Upper lobe of right lung (tissue), 1 donor: ENCODE data around the gene IFITM2. TPM values are rescaled to one million over a fixed set of nuclear protein-coding genes. Genes with fewer than 3 reads are reported as not detected.

Experiments
- ATAC-seq: fragments of 200-7000 bp; cut with Tn5 transposase; one replicate; pipeline ENCODE4 v1.9.1; 2020; ENCODE audit warnings: mild to moderate bottlenecking, moderate library complexity
- DNase-seq: peaks from one replicate; pipeline ENCODE4 v3.0.0-alpha.2; 2020
- H3K27ac ChIP-seq: fragments of 200-600 bp; one replicate; pipeline ENCODE4 v1.8.0; 2022
- H3K27me3 ChIP-seq: fragments of 200-600 bp; one replicate; pipeline ENCODE4 v1.8.0; 2022; ENCODE audit warnings: mild to moderate bottlenecking
- H3K36me3 ChIP-seq: fragments of 200-600 bp; one replicate; pipeline ENCODE4 v1.8.0; 2022
- H3K4me1 ChIP-seq: fragments of 200-600 bp; one replicate; pipeline ENCODE4 v1.8.0; 2022
- H3K4me3 ChIP-seq: fragments of 200-600 bp; one replicate; pipeline ENCODE4 v1.8.0; 2022; ENCODE audit warnings: mild to moderate bottlenecking
- H3K9me3 ChIP-seq: fragments of 200-600 bp; one replicate; pipeline ENCODE4 v1.8.0; 2022
- CTCF ChIP-seq: fragments of 200-600 bp; IDR thresholded peaks from one replicate; pipeline ENCODE4 v1.8.0; 2022; ENCODE audit warnings: antibody characterized with exemption
- intact Hi-C: fragments of 100-400 bp; cut with DNase I; formaldehyde crosslinking; loops from one replicate; pipeline ENCODE4 v1.11.0; 2022
- total RNA-seq: library from RNA; stranded (reverse); fragmentation: NEBNext Ultra II Directional; extraction: Animal tissue kit (Norgen Biotek cat#: 25700); gene quantifications from one replicate; pipeline ENCODE4 v1.2.1, GENCODE V29; 2021
- donor health status: DM: no; HTN: yes; CAD: no; lungs with severe emphysema.

Gene IFITM2
- total RNA-seq, 1 donor from 2014 or later: 521 TPM

- DNase-seq (peak; percentile 63), ATAC-seq (no peak)
- no peaks in the 10 kb centered on the region for H3K9me3 ChIP-seq
- no peak overlapping the region for H3K4me3 ChIP-seq
- no peak overlapping the region for H3K27ac ChIP-seq
- no peak for TF ChIP-seq CTCF
- intact Hi-C loops: no loop called here
- H3K4me1 ChIP-seq: peaks cover 11% of the 10 kb centered on the region
- peaks cover 4% of the 10 kb centered on the region for H3K36me3 ChIP-seq
- H3K27me3 ChIP-seq: peaks cover 12% of the 10 kb centered on the region
Observed at GRCh38 chr11:295351-296170, 12.1 kb upstream of the IFITM2 start.

- intact Hi-C loops: no loop called here
- TF ChIP-seq CTCF: no peak
- ATAC-seq: no peak
- peak; percentile 63 for DNase-seq
- H3K27ac ChIP-seq: no peak overlapping the region
- H3K36me3 ChIP-seq: peaks cover 4% of the 10 kb centered on the region
- H3K4me1 ChIP-seq: peaks cover 11% of the 10 kb centered on the region
- H3K9me3 ChIP-seq: no peaks in the 10 kb centered on the region
- peaks cover 12% of the 10 kb centered on the region for H3K27me3 ChIP-seq
- H3K4me3 ChIP-seq: no peak overlapping the region
Observed at GRCh38 chr11:296171-297050, 11.2 kb upstream of the IFITM2 start.

- H3K27me3 ChIP-seq: peaks cover 12% of the 10 kb centered on the region
- peak; percentile 60 for DNase-seq
Observed at GRCh38 chr11:297051-297585, 10.5 kb upstream of the IFITM2 start.

GRCh38 chr11:297586-298405 lies 9.8 kb upstream of the IFITM2 start:
- intact Hi-C loops: no loop called here
- H3K36me3 ChIP-seq: peaks cover 4% of the 10 kb centered on the region
- peaks cover 11% of the 10 kb centered on the region for H3K4me1 ChIP-seq

More at GRCh38 chr11:297051-297585, 10.5 kb upstream of the IFITM2 start:
- Histone ChIP-seq H3K9me3 (no peaks in the 10 kb centered on the region), H3K4me3 (no peak overlapping the region), H3K27ac (no peak overlapping the region), H3K36me3 (peaks cover 4% of the 10 kb centered on the region), H3K4me1 (peaks cover 11% of the 10 kb centered on the region)
- intact Hi-C loops: no loop called here
- ATAC-seq: peak; percentile 1
- TF ChIP-seq CTCF: no peak

More at GRCh38 chr11:297586-298405, 9.8 kb upstream of the IFITM2 start:
- peaks cover 12% of the 10 kb centered on the region for H3K27me3 ChIP-seq
- H3K4me3 ChIP-seq: no peak overlapping the region
- no peaks in the 10 kb centered on the region for H3K9me3 ChIP-seq
- TF ChIP-seq CTCF: no peak
- no peak overlapping the region for H3K27ac ChIP-seq
- DNase-seq (peak; percentile 63), ATAC-seq (peak; percentile 53)
